HepG2 (cell line): Measurements from ENCODE around the gene INPP5K. TPM values are rescaled to one million over a fixed set of nuclear protein-coding genes. Genes with fewer than 3 reads are reported as not detected.
A peak's percentile ranks its signal among the peaks of the same experiment; 100 is the strongest.

Experiments
- ERF ChIP-seq: IDR thresholded peaks from 2 replicates; pipeline ENCODE4 v1.6.1; 2018; ENCODE audit warnings: missing biosample characterization, missing genetic modification reagents
- GATAD1 ChIP-seq: IDR thresholded peaks from 2 replicates; pipeline ENCODE4 v1.6.1; 2016; ENCODE audit warnings: missing genetic modification reagents, missing compliant biosample characterization
- ISL2 ChIP-seq: sonication (generic); formaldehyde crosslinking; IDR thresholded peaks from 2 replicates; pipeline ENCODE4 v1.5.0; 2020; ENCODE audit warnings: missing genetic modification reagents
- KDM2A ChIP-seq: sonication (generic); formaldehyde crosslinking; IDR thresholded peaks from 2 replicates; pipeline ENCODE4 v1.4.0; 2020; ENCODE audit warnings: low read depth, missing genetic modification reagents, borderline replicate concordance
- KLF6 ChIP-seq: IDR thresholded peaks from 2 replicates; pipeline ENCODE4 v1.8.0; 2016; ENCODE audit warnings: missing biosample characterization, missing genetic modification reagents
- NBN ChIP-seq: fragments of 450-650 bp; conservative IDR thresholded peaks from 2 replicates; pipeline ENCODE4 v1.6.1; 2017
- NFYC ChIP-seq: IDR thresholded peaks from 2 replicates; pipeline ENCODE4 v1.6.1; 2016; ENCODE audit warnings: missing genetic modification reagents, missing compliant biosample characterization
- PHF5A ChIP-seq: IDR thresholded peaks from one replicate; pipeline ENCODE4 v1.6.1; 2018; ENCODE audit warnings: low read depth, missing genetic modification reagents; ENCODE audit not compliant: unreplicated experiment
- RARG ChIP-seq: sonication (generic); formaldehyde crosslinking; IDR thresholded peaks from 2 replicates; pipeline ENCODE4 v1.4.0; 2020; ENCODE audit warnings: low read depth, mild to moderate bottlenecking, missing genetic modification reagents
- SAP130 ChIP-seq: IDR thresholded peaks from 2 replicates; pipeline ENCODE4 v1.6.1; 2016; ENCODE audit warnings: low read depth
- TAF1 ChIP-seq: sonication (generic); formaldehyde crosslinking; IDR thresholded peaks from 2 replicates; pipeline ENCODE4 v1.4.0; 2020; ENCODE audit warnings: missing genetic modification reagents
- ZNF33B ChIP-seq: sonication (generic); formaldehyde crosslinking; IDR thresholded peaks from 2 replicates; pipeline ENCODE4 v1.5.1; 2020; ENCODE audit warnings: mild to moderate bottlenecking, missing genetic modification reagents
- ZNF674 ChIP-seq: sonication (generic); formaldehyde crosslinking; IDR thresholded peaks from 2 replicates; pipeline ENCODE4 v1.5.0; 2020; ENCODE audit warnings: low read depth, mild to moderate bottlenecking, missing genetic modification reagents
- ZNF850 ChIP-seq: sonication (generic); formaldehyde crosslinking; conservative IDR thresholded peaks from 2 replicates; pipeline ENCODE4 v1.9.0; 2021; ENCODE audit warnings: mild to moderate bottlenecking, missing genetic modification reagents
- polyA plus RNA-seq, 8 experiments: library from polyadenylated mRNA; depleted of rRNA in 3 of 8; stranded (reverse) in 7 of 8; unstranded in 1 of 8; fragments of >200 nt; fragmentation: Illumina TruSeq in 4 of 8; extraction: Trizol in 4 of 8; gene quantifications; 2 replicates each; pipeline versions ENCODE4 v1.2.1 to v1.2.3, GENCODE V29; 2011 to 2016; ENCODE audit warnings: low read depth in 4 of 8, missing spikeins in 1 of 8, mixed read lengths in 1 of 8; ENCODE audit not compliant: insufficient read depth in 1 of 8
- total RNA-seq, 5 experiments: library from RNA; depleted of rRNA; stranded (reverse); fragments of >200 nt; fragmentation: Illumina TruSeq; extraction: Trizol; gene quantifications; 2 replicates each; pipeline ENCODE4 v1.2.3, GENCODE V29; 2016; ENCODE audit warnings: low read depth in 1 of 5
- TF ChIP-seq, protein P1 (sequence below): sonication (generic); formaldehyde crosslinking; IDR thresholded peaks from 2 replicates; pipeline ENCODE4 v1.5.0; 2020; ENCODE audit warnings: missing genetic modification reagents
- TF ChIP-seq, protein P2 (sequence below), 2 experiments: sonication (generic) in 1 of 2; formaldehyde crosslinking in 1 of 2; IDR thresholded peaks; 2 replicates each; pipeline versions ENCODE4 v1.6.1 to v1.9.0; 2014 to 2022; ENCODE audit warnings: antibody characterized with exemption in 1 of 2, borderline replicate concordance in 1 of 2, inconsistent platforms in 1 of 2, low read depth in 1 of 2, missing genetic modification reagents in 1 of 2
- TF ChIP-seq, protein P3 (sequence below): sonication (generic); formaldehyde crosslinking; conservative IDR thresholded peaks from 2 replicates; pipeline ENCODE4 v1.4.0; 2020; ENCODE audit warnings: missing genetic modification reagents
- TF ChIP-seq, protein P4 (sequence below): sonication (generic); formaldehyde crosslinking; IDR thresholded peaks from 2 replicates; pipeline ENCODE4 v1.4.0; 2020; ENCODE audit warnings: missing genetic modification reagents

The INPP5K gene
- total and polyA plus RNA-seq, 2 of the 13 experiments (the other 11 are each of a cell fraction or from before 2014, with no cell fraction given), result 4.8 to 9.6 TPM

DNA sequence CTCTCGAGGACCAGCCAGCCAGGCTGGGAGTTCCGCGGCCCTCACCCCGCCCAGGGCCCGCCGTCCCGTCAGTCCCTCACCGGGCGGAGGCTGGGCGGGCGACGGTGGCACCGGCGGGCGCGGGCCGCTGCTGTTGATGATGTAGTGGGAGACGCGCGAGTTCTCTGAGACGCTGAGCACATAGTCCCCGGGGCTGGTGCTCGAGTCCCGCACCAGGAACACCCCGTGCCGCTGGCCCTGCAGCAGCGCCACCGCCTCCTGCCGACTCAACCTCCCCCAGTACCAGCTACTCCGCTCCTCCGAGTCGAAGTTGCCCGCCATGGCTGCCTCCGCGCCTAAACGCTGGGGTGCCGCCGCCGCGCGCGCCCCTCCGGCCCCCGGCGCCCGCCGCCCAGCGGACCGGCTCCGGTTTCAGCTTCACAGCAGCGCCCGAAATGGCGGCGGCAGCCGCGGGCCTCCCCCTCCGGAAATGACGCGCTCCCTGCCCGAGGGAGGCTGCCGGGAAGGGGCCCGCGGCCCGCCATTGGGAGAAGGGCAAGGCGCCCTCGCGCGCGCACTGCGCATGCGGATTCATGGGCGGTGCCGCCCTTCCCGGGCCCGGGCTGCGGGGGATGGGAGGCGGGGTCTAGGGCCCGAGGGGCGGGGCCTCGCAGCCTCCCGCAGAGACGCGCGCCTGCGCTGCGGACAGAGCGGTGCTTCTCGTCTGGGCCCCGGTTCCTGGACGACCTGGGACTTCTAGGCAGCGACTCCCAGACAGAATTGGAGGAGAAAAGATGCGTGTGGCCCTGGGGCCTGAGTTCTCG, 60.4 kb downstream of the INPP5K start, which contains the start of gene CRK (continued):
- TF ChIP-seq NBN (no peak), KDM2A (peak; percentile 99), SAP130 (peak; percentile 50; the same call in 1 of the 2 replicates), KLF6 (0 out of 2 replicates have a peak, but pooled peaks have one; percentile 34), RARG (CRISPR knock-in tag) (0 out of 2 replicates have a peak, but pooled peaks have one; percentile 18), ERF (CRISPR knock-in tag) (peak; percentile 41; the same call in 1 of the 2 replicates), ZNF33B (CRISPR knock-in tag) (no peak), PHF5A (CRISPR knock-in tag) (peak; percentile 36), GATAD1 (peak; percentile 83), TAF1 (CRISPR knock-in tag) (peak; percentile 80), ZNF674 (CRISPR knock-in tag) (0 out of 2 replicates have a peak, but pooled peaks have one; percentile 9), ZNF850 (CRISPR knock-in tag) (0 out of 2 replicates have a peak, but pooled peaks have one; percentile 6), ISL2 (CRISPR knock-in tag) (0 out of 2 replicates have a peak, but pooled peaks have one; percentile 47), NFYC (CRISPR knock-in tag) (peak; percentile 42; the same call in 1 of the 2 replicates)
- TF ChIP-seq, protein P1, sequence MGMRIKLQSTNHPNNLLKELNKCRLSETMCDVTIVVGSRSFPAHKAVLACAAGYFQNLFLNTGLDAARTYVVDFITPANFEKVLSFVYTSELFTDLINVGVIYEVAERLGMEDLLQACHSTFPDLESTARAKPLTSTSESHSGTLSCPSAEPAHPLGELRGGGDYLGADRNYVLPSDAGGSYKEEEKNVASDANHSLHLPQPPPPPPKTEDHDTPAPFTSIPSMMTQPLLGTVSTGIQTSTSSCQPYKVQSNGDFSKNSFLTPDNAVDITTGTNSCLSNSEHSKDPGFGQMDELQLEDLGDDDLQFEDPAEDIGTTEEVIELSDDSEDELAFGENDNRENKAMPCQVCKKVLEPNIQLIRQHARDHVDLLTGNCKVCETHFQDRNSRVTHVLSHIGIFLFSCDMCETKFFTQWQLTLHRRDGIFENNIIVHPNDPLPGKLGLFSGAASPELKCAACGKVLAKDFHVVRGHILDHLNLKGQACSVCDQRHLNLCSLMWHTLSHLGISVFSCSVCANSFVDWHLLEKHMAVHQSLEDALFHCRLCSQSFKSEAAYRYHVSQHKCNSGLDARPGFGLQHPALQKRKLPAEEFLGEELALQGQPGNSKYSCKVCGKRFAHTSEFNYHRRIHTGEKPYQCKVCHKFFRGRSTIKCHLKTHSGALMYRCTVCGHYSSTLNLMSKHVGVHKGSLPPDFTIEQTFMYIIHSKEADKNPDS, result no peak
- TF ChIP-seq, protein P2, sequence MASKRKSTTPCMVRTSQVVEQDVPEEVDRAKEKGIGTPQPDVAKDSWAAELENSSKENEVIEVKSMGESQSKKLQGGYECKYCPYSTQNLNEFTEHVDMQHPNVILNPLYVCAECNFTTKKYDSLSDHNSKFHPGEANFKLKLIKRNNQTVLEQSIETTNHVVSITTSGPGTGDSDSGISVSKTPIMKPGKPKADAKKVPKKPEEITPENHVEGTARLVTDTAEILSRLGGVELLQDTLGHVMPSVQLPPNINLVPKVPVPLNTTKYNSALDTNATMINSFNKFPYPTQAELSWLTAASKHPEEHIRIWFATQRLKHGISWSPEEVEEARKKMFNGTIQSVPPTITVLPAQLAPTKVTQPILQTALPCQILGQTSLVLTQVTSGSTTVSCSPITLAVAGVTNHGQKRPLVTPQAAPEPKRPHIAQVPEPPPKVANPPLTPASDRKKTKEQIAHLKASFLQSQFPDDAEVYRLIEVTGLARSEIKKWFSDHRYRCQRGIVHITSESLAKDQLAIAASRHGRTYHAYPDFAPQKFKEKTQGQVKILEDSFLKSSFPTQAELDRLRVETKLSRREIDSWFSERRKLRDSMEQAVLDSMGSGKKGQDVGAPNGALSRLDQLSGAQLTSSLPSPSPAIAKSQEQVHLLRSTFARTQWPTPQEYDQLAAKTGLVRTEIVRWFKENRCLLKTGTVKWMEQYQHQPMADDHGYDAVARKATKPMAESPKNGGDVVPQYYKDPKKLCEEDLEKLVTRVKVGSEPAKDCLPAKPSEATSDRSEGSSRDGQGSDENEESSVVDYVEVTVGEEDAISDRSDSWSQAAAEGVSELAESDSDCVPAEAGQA (IDR thresholded peaks at IDR 0.05; ENCODE audit: low read depth), result peak; percentile 92
- TF ChIP-seq, protein P2 (CRISPR knock-in tag; IDR thresholded peaks at IDR 0.05; ENCODE audit: borderline replicate concordance), result no peak
- TF ChIP-seq, protein P3, sequence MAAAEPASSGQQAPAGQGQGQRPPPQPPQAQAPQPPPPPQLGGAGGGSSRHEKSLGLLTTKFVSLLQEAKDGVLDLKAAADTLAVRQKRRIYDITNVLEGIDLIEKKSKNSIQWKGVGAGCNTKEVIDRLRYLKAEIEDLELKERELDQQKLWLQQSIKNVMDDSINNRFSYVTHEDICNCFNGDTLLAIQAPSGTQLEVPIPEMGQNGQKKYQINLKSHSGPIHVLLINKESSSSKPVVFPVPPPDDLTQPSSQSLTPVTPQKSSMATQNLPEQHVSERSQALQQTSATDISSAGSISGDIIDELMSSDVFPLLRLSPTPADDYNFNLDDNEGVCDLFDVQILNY, result peak; percentile 54; the same call in 1 of the 2 replicates
- TF ChIP-seq, protein P4, sequence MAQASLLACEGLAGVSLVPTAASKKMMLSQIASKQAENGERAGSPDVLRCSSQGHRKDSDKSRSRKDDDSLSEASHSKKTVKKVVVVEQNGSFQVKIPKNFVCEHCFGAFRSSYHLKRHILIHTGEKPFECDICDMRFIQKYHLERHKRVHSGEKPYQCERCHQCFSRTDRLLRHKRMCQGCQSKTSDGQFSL, result peak; percentile 90
